Measurements from ENCODE around the gene OR6S1. TPM values are rescaled to one million over a fixed set of nuclear protein-coding genes. Genes with fewer than 3 reads are reported as not detected.

The OR6S1 gene
- total RNA-seq, 1 donor = not detected

GRCh38 chr14:20609215-20610001 is 32.1 kb downstream of the OR6S1 start:
- peak overlapping the region; percentile 95 for H3K4me3 ChIP-seq (ENCODE audit: low read depth, low read length)
- DNase-seq (ENCODE audit: low read depth) = peak; percentile 90
- TF ChIP-seq CTCF (IDR thresholded peaks at IDR 0.05; ENCODE audit: insufficient read depth, low read depth, low read length) = peak; percentile 93

- no peak overlapping the region for H3K4me3 ChIP-seq (ENCODE audit: low read depth, low read length)
- no peak for DNase-seq (ENCODE audit: low read depth)
- TF ChIP-seq CTCF (IDR thresholded peaks at IDR 0.05; ENCODE audit: insufficient read depth, low read depth, low read length) = no peak
Measured at GRCh38 chr14:20608383-20609110, 32.9 kb downstream of the OR6S1 start.

GRCh38 chr14:20607617-20608016 is 33.9 kb downstream of the OR6S1 start:
- H3K4me3 ChIP-seq (ENCODE audit: low read depth, low read length) = no peak overlapping the region
- TF ChIP-seq CTCF (IDR thresholded peaks at IDR 0.05; ENCODE audit: insufficient read depth, low read depth, low read length) = no peak
- DNase-seq (ENCODE audit: low read depth) = no peak

GRCh38 chr14:20606902-20607242 is 34.6 kb downstream of the OR6S1 start:
- H3K4me3 ChIP-seq (ENCODE audit: low read depth, low read length) = no peak overlapping the region
- TF ChIP-seq CTCF (IDR thresholded peaks at IDR 0.05; ENCODE audit: insufficient read depth, low read depth, low read length) = no peak
- no peak for DNase-seq (ENCODE audit: low read depth)

GRCh38 chr14:20606190-20606901 is 35.1 kb downstream of the OR6S1 start:
- peak; percentile 35 for DNase-seq (ENCODE audit: low read depth)
- no peak overlapping the region for H3K4me3 ChIP-seq (ENCODE audit: low read depth, low read length)
- TF ChIP-seq CTCF (IDR thresholded peaks at IDR 0.05; ENCODE audit: insufficient read depth, low read depth, low read length) = peak; percentile 69

GRCh38 chr14:20603813-20604690 is 37.4 kb downstream of the OR6S1 start:
- no peak overlapping the region for H3K4me3 ChIP-seq (ENCODE audit: low read depth, low read length)
- no peak for DNase-seq (ENCODE audit: low read depth)
- no peak for TF ChIP-seq CTCF (IDR thresholded peaks at IDR 0.05; ENCODE audit: insufficient read depth, low read depth, low read length)

Data from fibroblast of villous mesenchyme (primary cell).